HepG2 (cell line): ENCODE measurements around the gene BATF2. TPM values are rescaled to one million over a fixed set of nuclear protein-coding genes. Genes with fewer than 3 reads are reported as not detected.

ENCODE experiments used
- BRCA1 ChIP-seq: sonication (generic); formaldehyde crosslinking; IDR thresholded peaks from 2 replicates; pipeline ENCODE4 v1.4.0; 2020; ENCODE audit warnings: missing genetic modification reagents
- CHD4 ChIP-seq: fragments of 200-600 bp; sonication (generic); IDR thresholded peaks from 2 replicates; pipeline ENCODE4 v1.7.0; 2017; ENCODE audit warnings: mild to moderate bottlenecking, low read length, borderline replicate concordance
- IRF2 ChIP-seq: IDR thresholded peaks from 2 replicates; pipeline ENCODE4 v1.6.1; 2018; ENCODE audit warnings: missing genetic modification reagents, missing compliant biosample characterization
- NFRKB ChIP-seq: fragments of 450-650 bp; IDR thresholded peaks from 2 replicates; pipeline ENCODE4 v1.6.1; 2017
- POLR2AphosphoS2 ChIP-seq: IDR thresholded peaks from 2 replicates; pipeline ENCODE4 v1.6.1; 2011; ENCODE audit warnings: low read depth, low read length, improper control_type of control experiment
- PPARG ChIP-seq: conservative IDR thresholded peaks from 2 replicates; pipeline ENCODE4 v1.6.1; 2016; ENCODE audit warnings: missing biosample characterization, missing genetic modification reagents
- RBM39 ChIP-seq: fragments of 200-400 bp; formaldehyde crosslinking; IDR thresholded peaks from one replicate; pipeline ENCODE4 v1.6.1; 2018; ENCODE audit warnings: antibody characterized with exemption, mild to moderate bottlenecking, low read depth, low read length; ENCODE audit not compliant: poor library complexity, severe bottlenecking
- SOX6 ChIP-seq, 2 experiments: fragments of 450-650 bp in 1 of 2; sonication (generic) in 1 of 2; formaldehyde crosslinking in 1 of 2; IDR thresholded peaks; 2 replicates each; pipeline versions ENCODE4 v1.4.0 to v1.6.1; 2017 to 2020; ENCODE audit warnings: antibody characterized with exemption in 1 of 2, mild to moderate bottlenecking in 1 of 2, missing genetic modification reagents in 1 of 2
- SRSF4 ChIP-seq: fragments of 200-400 bp; formaldehyde crosslinking; IDR thresholded peaks from one replicate; pipeline ENCODE4 v1.6.1; 2018; ENCODE audit warnings: mild to moderate bottlenecking, low read depth, low read length, moderate library complexity; ENCODE audit not compliant: poor library complexity, severe bottlenecking
- XRCC5 ChIP-seq: fragments of 200-400 bp; formaldehyde crosslinking; optimal IDR thresholded peaks from 2 replicates; pipeline ENCODE3; 2017; ENCODE audit warnings: mild to moderate bottlenecking, low read length
- ZKSCAN5 ChIP-seq: sonication (generic); formaldehyde crosslinking; IDR thresholded peaks from 2 replicates; pipeline ENCODE4 v1.5.1; 2020; ENCODE audit warnings: mild to moderate bottlenecking, missing genetic modification reagents
- ZNF547 ChIP-seq: sonication (generic); formaldehyde crosslinking; IDR thresholded peaks from 2 replicates; pipeline ENCODE4 v1.5.1; 2020; ENCODE audit warnings: mild to moderate bottlenecking, missing genetic modification reagents
- polyA plus RNA-seq, 8 experiments: library from polyadenylated mRNA; depleted of rRNA in 3 of 8; stranded (reverse) in 7 of 8; unstranded in 1 of 8; fragments of >200 nt; fragmentation: Illumina TruSeq in 4 of 8; extraction: Trizol in 4 of 8; gene quantifications; 2 replicates each; pipeline versions ENCODE4 v1.2.1 to v1.2.3, GENCODE V29; 2011 to 2016; ENCODE audit warnings: low read depth in 4 of 8, missing spikeins in 1 of 8, mixed read lengths in 1 of 8; ENCODE audit not compliant: insufficient read depth in 1 of 8
- total RNA-seq, 5 experiments: library from RNA; depleted of rRNA; stranded (reverse); fragments of >200 nt; fragmentation: Illumina TruSeq; extraction: Trizol; gene quantifications; 2 replicates each; pipeline ENCODE4 v1.2.3, GENCODE V29; 2016; ENCODE audit warnings: low read depth in 1 of 5
- TF ChIP-seq, protein P1 (sequence below): fragments of 450-650 bp; IDR thresholded peaks from 2 replicates; pipeline ENCODE4 v1.6.1; 2016
- TF ChIP-seq, protein P2 (sequence below): sonication (generic); formaldehyde crosslinking; IDR thresholded peaks from 2 replicates; pipeline ENCODE4 v1.8.1; 2023; ENCODE audit warnings: missing genetic modification reagents, mild to moderate bottlenecking, borderline replicate concordance
- TF ChIP-seq, protein P3 (sequence below): sonication (generic); formaldehyde crosslinking; IDR thresholded peaks from 2 replicates; pipeline ENCODE4 v1.4.0; 2020; ENCODE audit warnings: missing genetic modification reagents, borderline replicate concordance
- TF ChIP-seq, protein P4 (sequence below): sonication (generic); formaldehyde crosslinking; IDR thresholded peaks from 2 replicates; pipeline ENCODE4 v1.5.1; 2020; ENCODE audit warnings: missing genetic modification reagents, mild to moderate bottlenecking, borderline replicate concordance

The BATF2 gene
- total and polyA plus RNA-seq, 2 of the 13 experiments (the other 11 are each of a cell fraction or from before 2014, with no cell fraction given) = 2.8 to 3.9 TPM

DNA sequence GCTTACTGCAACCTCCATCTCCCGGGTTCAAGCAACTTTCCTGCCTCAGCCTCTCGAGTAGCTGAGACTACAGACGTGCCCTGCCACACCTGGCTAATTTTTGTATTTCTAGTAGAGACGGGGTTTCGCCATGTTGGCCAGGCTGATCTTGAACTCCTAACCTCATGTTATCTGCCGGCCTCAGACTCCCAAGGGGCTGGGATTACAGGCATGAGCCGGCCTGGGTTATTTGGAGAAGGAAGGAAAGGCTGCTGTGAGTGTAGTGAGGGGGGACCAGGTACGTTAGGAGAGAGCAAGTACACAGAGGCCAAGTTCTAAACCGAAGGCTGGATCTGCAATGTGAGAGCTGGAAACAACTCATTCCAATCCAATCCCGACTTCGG, 453 bp downstream of the BATF2 start (continued):
- TF ChIP-seq BRCA1 (CRISPR knock-in tag) (peak; percentile 69; the same call in 1 of the 2 replicates), ZKSCAN5 (CRISPR knock-in tag) (no peak), NFRKB (no peak), POLR2AphosphoS2 (no peak), ZNF547 (CRISPR knock-in tag) (peak; percentile 27; the same call in 1 of the 2 replicates), SRSF4 (no peak), CHD4 (no peak), XRCC5 (no peak), SOX6 (IDR thresholded peaks at IDR 0.05) (no peak), SOX6 (CRISPR knock-in tag; IDR thresholded peaks at IDR 0.05) (no peak), RBM39 (no peak), PPARG (CRISPR knock-in tag) (no peak), IRF2 (CRISPR knock-in tag) (no peak)
- TF ChIP-seq, protein P1, sequence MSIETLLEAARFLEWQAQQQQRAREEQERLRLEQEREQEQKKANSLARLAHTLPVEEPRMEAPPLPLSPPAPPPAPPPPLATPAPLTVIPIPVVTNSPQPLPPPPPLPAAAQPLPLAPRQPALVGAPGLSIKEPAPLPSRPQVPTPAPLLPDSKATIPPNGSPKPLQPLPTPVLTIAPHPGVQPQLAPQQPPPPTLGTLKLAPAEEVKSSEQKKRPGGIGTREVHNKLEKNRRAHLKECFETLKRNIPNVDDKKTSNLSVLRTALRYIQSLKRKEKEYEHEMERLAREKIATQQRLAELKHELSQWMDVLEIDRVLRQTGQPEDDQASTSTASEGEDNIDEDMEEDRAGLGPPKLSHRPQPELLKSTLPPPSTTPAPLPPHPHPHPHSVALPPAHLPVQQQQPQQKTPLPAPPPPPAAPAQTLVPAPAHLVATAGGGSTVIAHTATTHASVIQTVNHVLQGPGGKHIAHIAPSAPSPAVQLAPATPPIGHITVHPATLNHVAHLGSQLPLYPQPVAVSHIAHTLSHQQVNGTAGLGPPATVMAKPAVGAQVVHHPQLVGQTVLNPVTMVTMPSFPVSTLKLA = no peak
- TF ChIP-seq, protein P2, sequence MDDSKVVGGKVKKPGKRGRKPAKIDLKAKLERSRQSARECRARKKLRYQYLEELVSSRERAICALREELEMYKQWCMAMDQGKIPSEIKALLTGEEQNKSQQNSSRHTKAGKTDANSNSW = no peak
- TF ChIP-seq, protein P3, sequence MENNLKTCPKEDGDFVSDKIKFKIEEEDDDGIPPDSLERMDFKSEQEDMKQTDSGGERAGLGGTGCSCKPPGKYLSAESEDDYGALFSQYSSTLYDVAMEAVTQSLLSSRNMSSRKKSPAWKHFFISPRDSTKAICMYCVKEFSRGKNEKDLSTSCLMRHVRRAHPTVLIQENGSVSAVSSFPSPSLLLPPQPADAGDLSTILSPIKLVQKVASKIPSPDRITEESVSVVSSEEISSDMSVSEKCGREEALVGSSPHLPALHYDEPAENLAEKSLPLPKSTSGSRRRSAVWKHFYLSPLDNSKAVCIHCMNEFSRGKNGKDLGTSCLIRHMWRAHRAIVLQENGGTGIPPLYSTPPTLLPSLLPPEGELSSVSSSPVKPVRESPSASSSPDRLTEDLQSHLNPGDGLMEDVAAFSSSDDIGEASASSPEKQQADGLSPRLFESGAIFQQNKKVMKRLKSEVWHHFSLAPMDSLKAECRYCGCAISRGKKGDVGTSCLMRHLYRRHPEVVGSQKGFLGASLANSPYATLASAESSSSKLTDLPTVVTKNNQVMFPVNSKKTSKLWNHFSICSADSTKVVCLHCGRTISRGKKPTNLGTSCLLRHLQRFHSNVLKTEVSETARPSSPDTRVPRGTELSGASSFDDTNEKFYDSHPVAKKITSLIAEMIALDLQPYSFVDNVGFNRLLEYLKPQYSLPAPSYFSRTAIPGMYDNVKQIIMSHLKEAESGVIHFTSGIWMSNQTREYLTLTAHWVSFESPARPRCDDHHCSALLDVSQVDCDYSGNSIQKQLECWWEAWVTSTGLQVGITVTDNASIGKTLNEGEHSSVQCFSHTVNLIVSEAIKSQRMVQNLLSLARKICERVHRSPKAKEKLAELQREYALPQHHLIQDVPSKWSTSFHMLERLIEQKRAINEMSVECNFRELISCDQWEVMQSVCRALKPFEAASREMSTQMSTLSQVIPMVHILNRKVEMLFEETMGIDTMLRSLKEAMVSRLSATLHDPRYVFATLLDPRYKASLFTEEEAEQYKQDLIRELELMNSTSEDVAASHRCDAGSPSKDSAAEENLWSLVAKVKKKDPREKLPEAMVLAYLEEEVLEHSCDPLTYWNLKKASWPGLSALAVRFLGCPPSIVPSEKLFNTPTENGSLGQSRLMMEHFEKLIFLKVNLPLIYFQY (CRISPR knock-in tag) = no peak
- TF ChIP-seq, protein P4, sequence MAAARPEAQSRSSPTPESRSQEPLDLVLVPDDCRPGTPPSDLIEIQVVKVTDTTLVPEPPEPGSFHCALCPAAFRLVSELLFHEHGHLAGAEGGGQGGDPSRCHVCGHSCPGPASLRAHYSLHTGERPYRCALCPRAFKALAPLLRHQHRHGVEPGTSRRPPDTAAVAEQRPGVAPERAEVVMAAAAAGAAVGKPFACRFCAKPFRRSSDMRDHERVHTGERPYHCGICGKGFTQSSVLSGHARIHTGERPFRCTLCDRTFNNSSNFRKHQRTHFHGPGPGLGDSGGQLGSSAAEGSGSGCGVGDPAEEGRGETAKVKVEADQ (CRISPR knock-in tag) = 0 out of 2 replicates have a peak, but pooled peaks have one; percentile 7
